ENCODE results near the gene NIPAL4.

- TF ChIP-seq CTCF (IDR thresholded peaks at IDR 0.05; ENCODE audit: insufficient read depth, low read depth, low read length) (no peak), EZH2 (IDR thresholded peaks at IDR 0.05; ENCODE audit: insufficient read depth, low read length) (no peak)
Measured at GRCh38 chr5:157478726-157479125, 18.7 kb downstream of the NIPAL4 start.

Measured in astrocyte (in vitro differentiated cells and primary cell).